Measurements from ENCODE around the gene CNTN1. TPM values are rescaled to one million over a fixed set of nuclear protein-coding genes. Genes with fewer than 3 reads are reported as not detected.

CNTN1 gene
- total RNA-seq, 1 donor, result 0.54 TPM

DNA sequence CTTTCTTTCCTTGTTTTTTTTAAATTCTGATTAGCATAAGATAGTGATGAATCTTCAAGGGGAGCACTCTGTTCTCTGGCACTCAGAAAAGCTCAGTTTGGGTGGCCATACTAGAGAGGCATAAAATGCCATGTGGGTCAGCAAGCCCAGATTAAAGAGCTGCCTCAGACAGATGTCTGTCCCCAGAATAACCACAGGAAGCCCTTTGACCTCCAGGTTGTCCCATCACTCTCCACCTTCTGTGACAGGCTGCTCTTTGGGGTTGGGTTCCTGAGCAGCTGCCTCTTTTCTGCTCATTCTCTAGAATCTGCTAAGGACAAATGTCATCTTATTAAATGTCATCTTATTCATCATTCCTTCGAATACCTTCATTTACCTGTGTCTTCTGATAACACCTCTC is 399.9 kb downstream of the CNTN1 start:
- DNase-seq (ENCODE audit: low read depth in 2 of 3, low spot score in 2 of 3), result no peak

DNA sequence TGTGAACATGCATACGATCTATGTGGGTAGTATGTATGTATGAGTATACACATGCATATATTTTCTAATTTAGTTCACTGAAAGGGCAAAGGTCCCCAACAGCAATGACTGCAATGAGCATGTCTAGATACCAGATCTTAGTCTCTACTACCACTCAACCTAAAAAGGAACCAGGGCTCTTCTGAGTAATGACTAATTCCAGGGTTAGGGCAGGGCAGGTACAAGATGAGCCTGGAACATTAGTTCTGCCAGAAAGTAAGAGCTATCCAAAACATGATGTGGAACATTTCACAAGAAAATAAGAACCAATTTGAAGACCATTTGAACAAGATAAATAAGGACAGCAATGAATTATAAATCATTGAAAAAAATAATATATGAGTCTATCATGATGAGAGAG is 404.6 kb downstream of the CNTN1 start:
- DNase-seq (ENCODE audit: low read depth in 2 of 3, low spot score in 2 of 3), result no peak

DNA sequence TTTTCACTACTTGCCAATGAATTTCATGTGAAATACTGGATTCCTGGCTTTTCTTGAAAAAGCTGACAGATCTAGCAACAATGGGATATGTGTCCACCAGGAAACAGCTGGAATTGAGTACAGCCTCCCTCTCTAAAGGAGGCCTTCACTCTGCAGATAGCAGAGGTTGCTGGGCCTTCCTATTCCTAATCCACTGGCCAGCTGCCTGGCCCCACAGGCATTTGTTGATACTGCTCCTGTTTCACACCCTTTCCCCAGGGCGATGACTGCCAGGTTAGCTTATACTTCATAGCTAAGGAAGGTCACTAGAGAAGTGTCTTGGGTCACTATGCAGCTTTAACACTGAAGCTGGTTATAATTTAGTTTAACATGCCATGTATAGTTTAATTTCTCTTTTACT is 408.3 kb downstream of the CNTN1 start:
- no peak for DNase-seq (ENCODE audit: low read depth in 2 of 3, low spot score in 2 of 3)

DNA sequence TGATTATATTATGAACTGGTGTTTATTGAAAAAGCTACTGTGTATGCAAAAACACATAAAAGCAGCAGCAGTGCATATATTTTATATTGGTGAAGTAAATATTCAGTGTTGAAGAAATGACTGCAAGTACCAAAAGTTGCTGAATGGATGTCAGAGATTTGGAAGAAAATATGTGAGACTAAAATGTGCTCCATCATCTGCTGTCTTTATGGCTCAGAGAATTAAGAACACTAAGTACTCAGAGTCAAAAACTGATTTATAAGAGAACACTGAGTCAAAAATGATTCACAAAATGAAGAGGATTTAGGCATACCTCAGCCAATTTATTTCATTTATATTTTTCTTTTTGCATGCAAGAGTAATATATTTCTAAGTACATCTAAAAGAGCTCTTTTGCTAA is 409.6 kb downstream of the CNTN1 start:
- no peak for DNase-seq (ENCODE audit: low read depth in 2 of 3, low spot score in 2 of 3)

DNA sequence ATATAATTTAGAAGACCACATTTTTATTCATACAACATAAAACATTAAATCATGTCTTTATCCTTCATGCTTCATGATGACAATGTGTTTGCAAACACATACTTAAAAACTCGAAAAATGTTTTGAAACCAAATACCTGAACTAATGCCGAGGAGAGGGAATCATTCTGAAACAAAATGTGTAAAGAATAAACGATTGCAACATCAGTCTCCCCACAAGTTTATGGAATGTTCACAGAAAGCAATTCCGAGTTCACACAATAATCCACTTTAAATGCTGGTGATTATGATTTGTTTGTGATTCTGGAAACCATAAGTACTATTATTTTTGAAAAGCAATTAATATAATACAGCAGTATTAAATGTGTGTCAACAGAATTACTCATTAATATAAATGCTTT is 411.4 kb downstream of the CNTN1 start:
- no peak for DNase-seq (ENCODE audit: low read depth in 2 of 3, low spot score in 2 of 3)

DNA sequence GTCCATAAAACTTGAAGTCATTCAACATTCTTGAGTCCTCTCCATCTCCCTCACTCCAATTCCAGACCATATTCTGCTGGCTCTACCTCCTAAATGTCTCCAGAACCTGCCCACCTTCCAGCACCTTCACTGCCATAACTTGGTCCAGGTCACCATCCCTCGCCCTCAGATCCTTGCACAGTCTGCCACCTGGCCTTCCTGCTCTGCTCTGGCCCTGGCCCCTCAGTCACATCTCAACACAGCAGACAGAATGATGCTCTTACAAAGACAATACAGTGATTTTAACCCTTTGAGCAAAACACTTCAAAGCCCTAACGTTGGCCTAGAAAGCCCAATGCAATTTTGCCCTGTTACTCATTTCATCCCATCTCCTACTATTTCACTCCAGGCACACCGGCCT is 414.1 kb downstream of the CNTN1 start:
- DNase-seq (ENCODE audit: low read depth in 2 of 3, low spot score in 2 of 3), result no peak

DNA sequence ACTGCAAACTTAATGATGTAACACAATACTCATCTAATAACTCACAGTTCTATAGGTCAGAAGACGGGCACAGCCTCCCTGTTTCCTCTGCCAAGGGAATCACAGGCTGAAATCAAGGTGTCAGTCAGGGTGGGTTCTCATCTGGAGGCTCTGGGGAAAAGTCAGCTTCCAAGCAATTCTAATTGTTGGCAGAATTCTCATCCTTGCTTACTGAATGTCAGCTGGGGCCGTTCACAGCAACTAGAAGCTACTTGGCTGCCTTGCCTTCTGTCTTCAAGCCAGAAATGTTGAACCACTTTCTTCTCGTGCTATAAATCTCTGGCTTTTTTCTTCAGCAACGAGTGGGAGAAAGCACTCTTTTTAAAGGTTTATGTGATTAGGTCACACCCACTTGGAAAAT is 415.8 kb downstream of the CNTN1 start:
- no peak for DNase-seq (ENCODE audit: low read depth in 2 of 3, low spot score in 2 of 3)

DNA sequence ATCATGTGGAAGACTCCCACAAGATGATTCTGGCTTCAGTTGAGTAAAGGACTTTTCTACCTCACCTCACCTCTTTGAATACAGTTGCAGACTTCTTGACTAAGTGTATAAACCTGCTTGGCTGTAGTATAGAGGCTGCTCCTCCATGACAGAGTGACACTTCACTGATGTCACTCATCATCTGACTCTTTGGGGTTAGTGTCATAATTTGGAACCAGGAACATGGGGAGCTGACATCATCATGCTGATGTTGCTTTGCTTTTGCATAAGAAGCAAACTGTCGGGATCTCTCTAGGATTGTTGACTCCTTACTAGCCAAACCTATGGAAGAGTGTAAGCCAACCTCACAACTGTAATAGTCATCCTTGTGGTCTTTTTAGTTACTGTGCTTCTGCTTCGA is 420.7 kb downstream of the CNTN1 start:
- no peak for DNase-seq (ENCODE audit: low read depth in 2 of 3, low spot score in 2 of 3)

DNA sequence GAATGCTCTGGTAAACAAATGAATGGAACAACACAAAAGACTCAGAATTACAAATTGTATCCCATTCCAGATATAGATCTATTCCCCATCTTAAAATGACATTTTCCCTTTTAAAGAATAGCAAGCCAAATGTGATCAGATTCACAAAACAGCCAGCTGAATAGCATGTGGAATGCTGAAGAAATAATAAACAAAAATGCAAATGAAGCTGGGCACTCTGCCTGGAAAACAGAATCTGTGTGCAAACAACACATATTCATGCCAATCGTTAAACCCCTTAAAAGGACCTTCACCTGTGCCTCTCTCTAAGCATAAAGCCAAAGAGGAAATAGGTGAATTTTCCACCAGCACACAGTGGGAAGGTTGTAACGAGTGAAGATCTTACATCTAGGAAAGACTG is 428.0 kb downstream of the CNTN1 start:
- DNase-seq (ENCODE audit: low read depth in 2 of 3, low spot score in 2 of 3), result no peak

DNA sequence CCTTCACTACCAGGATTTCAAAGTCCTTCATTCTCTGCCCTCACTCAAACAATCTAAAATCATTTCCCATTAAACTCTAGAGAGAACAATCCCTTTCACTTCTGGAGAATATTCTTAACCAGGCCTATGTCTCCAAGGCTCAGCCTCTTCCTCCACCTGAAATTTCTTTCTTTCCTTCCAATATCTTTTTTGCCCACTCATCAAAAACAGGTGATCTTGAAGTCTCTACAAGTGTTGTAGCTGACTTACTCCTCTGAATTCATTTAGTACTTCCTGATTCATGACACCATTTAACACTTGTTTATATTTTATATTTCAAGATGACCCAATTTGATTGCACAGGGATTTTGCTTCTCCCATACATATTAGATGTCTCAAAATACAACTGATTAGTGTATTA is 429.1 kb downstream of the CNTN1 start:
- no peak for DNase-seq (ENCODE audit: low read depth in 2 of 3, low spot score in 2 of 3)

All from hematopoietic multipotent progenitor cell (in vitro differentiated cells).